WERI-Rb-1 (cell line): ENCODE results near the gene MALAT1.
A peak's percentile ranks its signal among the peaks of the same experiment; 100 is the strongest.

Experiments used
- DNase-seq: peaks from one replicate; pipeline ENCODE4 v3.0.0-alpha.2; 2020
- H3K27ac ChIP-seq: fragments of 250-450 bp; sonication (Bioruptor Pico); 2 replicates; pipeline ENCODE4 v1.5.1; 2020; ENCODE audit warnings: mild to moderate bottlenecking, moderate library complexity
- H3K27me3 ChIP-seq: fragments of 250-450 bp; sonication (Bioruptor Pico); 2 replicates; pipeline ENCODE4 v1.5.1; 2021; ENCODE audit warnings: mild to moderate bottlenecking, low read depth, moderate library complexity; ENCODE audit not compliant: insufficient read depth, severe bottlenecking
- H3K36me3 ChIP-seq: fragments of 250-450 bp; sonication (Bioruptor Pico); 2 replicates; pipeline ENCODE4 v1.5.1; 2020; ENCODE audit warnings: mild to moderate bottlenecking, moderate library complexity
- H3K4me3 ChIP-seq: 2 replicates; pipeline ENCODE4 v1.5.1; 2011; ENCODE audit warnings: low read depth, mild to moderate bottlenecking, control low read depth, low read length
- H3K9me3 ChIP-seq: fragments of 250-450 bp; sonication (Bioruptor Pico); 2 replicates; pipeline ENCODE4 v1.5.1; 2021; ENCODE audit warnings: mild to moderate bottlenecking, moderate library complexity; ENCODE audit not compliant: severe bottlenecking
- TF ChIP-seq, protein P1 (sequence below): IDR thresholded peaks from 2 replicates; pipeline ENCODE4 v1.5.1; 2011; ENCODE audit warnings: low read depth, mild to moderate bottlenecking, control low read depth, inconsistent platforms, low read length

The MALAT1 gene

GRCh38 chr11:65524741-65525545 is 26.1 kb downstream of the MALAT1 start, which contains the start of gene SCYL1:
TSS of gene SCYL1 (plus strand) at chr11:65525083. CDS start at chr11:65525154, 71 bp downstream.
- Histone ChIP-seq H3K27ac (peak within 1 kb of the TSS; percentile 83), H3K4me3 (peak within 1 kb of the TSS; percentile 90), H3K9me3 (no peaks in the 10 kb centered on the region), H3K27me3 (no peaks in the 10 kb centered on the region), H3K36me3 (peaks cover 27% of the 10 kb centered on the region)
- TF ChIP-seq, protein P1, sequence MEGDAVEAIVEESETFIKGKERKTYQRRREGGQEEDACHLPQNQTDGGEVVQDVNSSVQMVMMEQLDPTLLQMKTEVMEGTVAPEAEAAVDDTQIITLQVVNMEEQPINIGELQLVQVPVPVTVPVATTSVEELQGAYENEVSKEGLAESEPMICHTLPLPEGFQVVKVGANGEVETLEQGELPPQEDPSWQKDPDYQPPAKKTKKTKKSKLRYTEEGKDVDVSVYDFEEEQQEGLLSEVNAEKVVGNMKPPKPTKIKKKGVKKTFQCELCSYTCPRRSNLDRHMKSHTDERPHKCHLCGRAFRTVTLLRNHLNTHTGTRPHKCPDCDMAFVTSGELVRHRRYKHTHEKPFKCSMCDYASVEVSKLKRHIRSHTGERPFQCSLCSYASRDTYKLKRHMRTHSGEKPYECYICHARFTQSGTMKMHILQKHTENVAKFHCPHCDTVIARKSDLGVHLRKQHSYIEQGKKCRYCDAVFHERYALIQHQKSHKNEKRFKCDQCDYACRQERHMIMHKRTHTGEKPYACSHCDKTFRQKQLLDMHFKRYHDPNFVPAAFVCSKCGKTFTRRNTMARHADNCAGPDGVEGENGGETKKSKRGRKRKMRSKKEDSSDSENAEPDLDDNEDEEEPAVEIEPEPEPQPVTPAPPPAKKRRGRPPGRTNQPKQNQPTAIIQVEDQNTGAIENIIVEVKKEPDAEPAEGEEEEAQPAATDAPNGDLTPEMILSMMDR = no peak
- peak; percentile 77 for DNase-seq

- peaks cover 35% of the 10 kb centered on the region for H3K36me3 ChIP-seq
- H3K27ac ChIP-seq = peak overlapping the region; percentile 83
- peak overlapping the region; percentile 90 for H3K4me3 ChIP-seq
- no peaks in the 10 kb centered on the region for H3K27me3 ChIP-seq
- no peaks in the 10 kb centered on the region for H3K9me3 ChIP-seq
- no peak for DNase-seq
- TF ChIP-seq, protein P1 = no peak
Observed at GRCh38 chr11:65525546-65526480, 27.0 kb downstream of the MALAT1 start.

DNA sequence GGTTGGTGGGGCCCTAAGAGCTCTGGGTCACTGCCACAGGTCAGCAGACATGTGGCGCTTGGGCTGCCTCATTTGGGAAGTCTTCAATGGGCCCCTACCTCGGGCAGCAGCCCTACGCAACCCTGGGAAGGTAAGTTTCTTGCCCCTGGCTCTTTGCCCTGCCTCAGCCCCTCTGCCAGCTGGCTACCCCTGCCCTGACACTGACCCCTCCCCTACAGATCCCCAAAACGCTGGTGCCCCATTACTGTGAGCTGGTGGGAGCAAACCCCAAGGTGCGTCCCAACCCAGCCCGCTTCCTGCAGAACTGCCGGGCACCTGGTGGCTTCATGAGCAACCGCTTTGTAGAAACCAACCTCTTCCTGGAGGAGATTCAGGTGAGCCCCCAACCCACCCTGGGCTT is 27.9 kb downstream of the MALAT1 start:
- no peak overlapping the region for H3K27ac ChIP-seq
- no peaks in the 10 kb centered on the region for H3K9me3 ChIP-seq
- no peaks in the 10 kb centered on the region for H3K27me3 ChIP-seq
- TF ChIP-seq, protein P1 = no peak
- H3K4me3 ChIP-seq = no peak overlapping the region
- no peak for DNase-seq
- peaks cover 45% of the 10 kb centered on the region for H3K36me3 ChIP-seq

- Histone ChIP-seq H3K36me3 (peaks cover 62% of the 10 kb centered on the region), H3K9me3 (no peaks in the 10 kb centered on the region), H3K4me3 (no peak overlapping the region), H3K27me3 (no peaks in the 10 kb centered on the region), H3K27ac (no peak overlapping the region)
- no peak for DNase-seq
- TF ChIP-seq, protein P1 = no peak
Observed at GRCh38 chr11:65528819-65529350, 30.0 kb downstream of the MALAT1 start.

DNA sequence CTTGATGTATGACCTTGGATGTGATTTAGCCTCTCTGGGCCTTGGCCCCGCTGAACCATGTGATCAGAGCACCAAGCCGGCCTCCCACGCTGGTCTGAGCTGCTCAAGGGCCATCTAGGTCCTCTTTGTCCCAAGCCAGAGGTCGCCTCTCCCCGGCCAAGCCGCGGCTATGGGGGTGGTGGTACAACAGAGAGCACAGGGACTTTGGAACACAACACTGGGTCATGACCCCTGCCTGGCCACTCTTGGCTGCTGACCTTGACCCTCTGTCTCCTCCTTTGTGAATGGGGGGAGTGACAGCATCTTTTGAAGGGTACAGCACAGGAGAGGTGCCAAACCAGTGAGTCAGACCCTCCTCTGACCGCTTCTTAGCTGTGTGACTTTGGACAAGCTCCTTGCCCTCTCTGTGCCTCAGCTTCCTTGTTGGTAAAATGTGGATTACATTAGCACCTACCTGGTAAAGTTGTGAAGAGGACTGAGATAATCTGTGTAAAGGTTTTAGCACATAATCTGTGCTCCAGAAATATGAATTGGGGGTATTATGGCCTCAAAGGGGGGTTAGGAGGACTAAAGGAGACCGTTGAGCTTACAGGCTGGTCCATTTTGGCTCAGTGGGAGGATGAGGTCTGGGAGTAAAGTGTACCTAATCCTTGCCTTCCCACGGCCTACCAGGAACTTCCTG is 30.8 kb downstream of the MALAT1 start:
- H3K4me3 ChIP-seq = no peak overlapping the region
- H3K27ac ChIP-seq = no peak overlapping the region
- DNase-seq = no peak
- H3K36me3 ChIP-seq = peaks cover 62% of the 10 kb centered on the region
- H3K27me3 ChIP-seq = no peaks in the 10 kb centered on the region
- no peaks in the 10 kb centered on the region for H3K9me3 ChIP-seq
- TF ChIP-seq, protein P1 = no peak
